Measurements from ENCODE around the gene DGUOK. TPM values are rescaled to one million over a fixed set of nuclear protein-coding genes. Genes with fewer than 3 reads are reported as not detected.

DGUOK gene
- total RNA-seq, 1 experiment from 2014 or later: 78.7 TPM

- no TSS peak for BruUV-seq (replicated peaks)
- H3K27ac ChIP-seq: no peak overlapping the region
- ChIA-PET CTCF (no interaction called here), POLR2A (ENCODE audit: unreplicated experiment) (no interaction called here)
- peaks cover 76% of the 10 kb centered on the region for H3K36me3 ChIP-seq (ENCODE audit: low read depth)
- H3K27me3 ChIP-seq (ENCODE audit: insufficient read depth, low read depth): no peaks in the 10 kb centered on the region
- DNase-seq: no peak
- intact Hi-C loops (cut with micrococcal nuclease; ENCODE audit: unreplicated experiment): no loop called here
- H3K4me2 ChIP-seq: no peak overlapping the region
- no peaks in the 10 kb centered on the region for H3K4me1 ChIP-seq (replicated peaks; ENCODE audit: insufficient read depth)
- no peaks in the 10 kb centered on the region for H3F3A ChIP-seq (ENCODE audit: insufficient read depth, low read depth)
- no peaks in the 10 kb centered on the region for H3K9me2 ChIP-seq (ENCODE audit: insufficient read depth)
- H3K9me3 ChIP-seq (ENCODE audit: insufficient read depth, low read depth): no peaks in the 10 kb centered on the region
- no peak overlapping the region for H3K4me3 ChIP-seq
- no peak overlapping the region for H2AFZ ChIP-seq
- peaks cover 66% of the 10 kb centered on the region for H4K20me1 ChIP-seq (ENCODE audit: insufficient read depth)
- H3K79me2 ChIP-seq (ENCODE audit: low read depth): peaks cover 32% of the 10 kb centered on the region
- TF ChIP-seq CTCF (conservative IDR thresholded peaks at IDR 0.05): no peak
- TF ChIP-seq EZH2 (IDR thresholded peaks at IDR 0.05; ENCODE audit: low read depth): no peak
These were observed 20.8 kb downstream of the DGUOK start for GRCh38 chr2:73947412-73948018.

DNA sequence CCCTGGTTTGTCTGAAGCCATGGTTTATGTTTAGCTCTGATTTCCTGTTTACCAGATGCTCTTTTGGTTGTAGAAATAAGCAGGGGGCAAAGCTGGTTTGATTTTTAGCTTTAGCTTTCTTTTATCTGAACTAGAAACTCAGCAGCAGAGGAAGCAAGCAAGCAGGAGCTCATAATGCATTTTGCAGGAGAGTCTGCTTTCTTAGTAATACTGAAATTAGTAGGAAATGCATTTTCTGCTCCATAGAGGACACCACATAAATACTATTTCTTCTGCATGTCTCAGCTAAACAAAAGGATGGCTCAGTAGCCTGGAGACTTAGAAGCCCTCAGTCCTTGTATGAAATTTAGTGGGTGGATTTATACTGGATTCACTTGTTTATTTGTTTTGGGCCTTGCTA is 23.1 kb downstream of the DGUOK start:
- peaks cover 9% of the 10 kb centered on the region; the same call in 1 of the 2 replicates for H3K79me2 ChIP-seq (ENCODE audit: low read depth)

More for the DNA sequence above, 23.1 kb downstream of the DGUOK start:
- no peak for DNase-seq
- no peaks in the 10 kb centered on the region for H3F3A ChIP-seq (ENCODE audit: insufficient read depth, low read depth)
- no peak overlapping the region for H3K4me3 ChIP-seq
- no peaks in the 10 kb centered on the region for H3K9me3 ChIP-seq (ENCODE audit: insufficient read depth, low read depth)
- POLR2A ChIA-PET (ENCODE audit: unreplicated experiment): interaction anchor here (0.7 to 0.8 kb wide), 2 partner anchors 18 to 171 kb away, joined by 3 read pairs; no protein-coding TSS in a partner anchor
- no peak overlapping the region for H3K4me2 ChIP-seq
- no peak overlapping the region for H2AFZ ChIP-seq
- peaks cover 46% of the 10 kb centered on the region for H4K20me1 ChIP-seq (ENCODE audit: insufficient read depth)
- no peak for TF ChIP-seq EZH2 (IDR thresholded peaks at IDR 0.05; ENCODE audit: low read depth)
- TF ChIP-seq CTCF (conservative IDR thresholded peaks at IDR 0.05): no peak
- no peaks in the 10 kb centered on the region for H3K9me2 ChIP-seq (ENCODE audit: insufficient read depth)
- peaks cover 71% of the 10 kb centered on the region for H3K36me3 ChIP-seq (ENCODE audit: low read depth)
- CTCF ChIA-PET: no interaction called here
- H3K4me1 ChIP-seq (replicated peaks; ENCODE audit: insufficient read depth): no peaks in the 10 kb centered on the region
- intact Hi-C loops (cut with micrococcal nuclease; ENCODE audit: unreplicated experiment): no loop called here
- H3K27ac ChIP-seq: no peak overlapping the region
- BruUV-seq (replicated peaks): no TSS peak
- no peaks in the 10 kb centered on the region for H3K27me3 ChIP-seq (ENCODE audit: insufficient read depth, low read depth)

Measured in PC-9 (cell line).